ENCODE results near the gene LRRC75A. TPM values are rescaled to one million over a fixed set of nuclear protein-coding genes. Genes with fewer than 3 reads are reported as not detected.

LRRC75A gene
- total RNA-seq, 1 experiment from 2014 or later: 22.9 TPM

- Mint-ChIP-seq H3K4me3 (no peak overlapping the region), H3K4me1 (peaks cover 51% of the 10 kb centered on the region), H3K36me3 (peaks cover 13% of the 10 kb centered on the region; the same call in 1 of the 2 replicates), H3K9me3 (no peaks in the 10 kb centered on the region), H3K27me3 (ENCODE audit: low read depth) (no peaks in the 10 kb centered on the region; the same call in 1 of the 2 replicates), H3K27ac (peak overlapping the region; percentile 82; the same call in 1 of the 2 replicates)
- ATAC-seq (no peak), DNase-seq (ENCODE audit: low spot score) (no peak)
- TF ChIP-seq CREM (CRISPR knock-in tag; IDR thresholded peaks at IDR 0.05): no peak
- no peak for TF ChIP-seq TCF7 (CRISPR knock-in tag; IDR thresholded peaks at IDR 0.05; ENCODE audit: low read depth)
- no peak for TF ChIP-seq NFYB (CRISPR knock-in tag; conservative IDR thresholded peaks at IDR 0.05; ENCODE audit: low read depth)
- TF ChIP-seq GABPB1 (CRISPR knock-in tag; IDR thresholded peaks at IDR 0.05): no peak
- no peak for TF ChIP-seq ATF6 (CRISPR knock-in tag; IDR thresholded peaks at IDR 0.05)
- no peak for TF ChIP-seq HMGXB4 (CRISPR knock-in tag; IDR thresholded peaks at IDR 0.05)
- TF ChIP-seq GRHL2 (CRISPR knock-in tag; IDR thresholded peaks at IDR 0.05; ENCODE audit: insufficient replicate concordance, severe bottlenecking): no peak
- no peak for TF ChIP-seq MAX (CRISPR knock-in tag; IDR thresholded peaks at IDR 0.05)
- no peak for TF ChIP-seq CTCF (IDR thresholded peaks at IDR 0.05)
- POLR2A ChIA-PET: no interaction called here
- CTCF ChIA-PET: interaction anchor here (0.7 to 7.6 kb wide), 7 partner anchors 12 to 119 kb away, joined by 3 to 56 read pairs (median 5); no protein-coding TSS in a partner anchor
Observed at GRCh38 chr17:16465052-16465312, 27.0 kb downstream of the LRRC75A start.

- Mint-ChIP-seq H3K9me3 (no peaks in the 10 kb centered on the region), H3K36me3 (peaks cover 13% of the 10 kb centered on the region; the same call in 1 of the 2 replicates), H3K4me3 (no peak overlapping the region), H3K27me3 (ENCODE audit: low read depth) (no peaks in the 10 kb centered on the region; the same call in 1 of the 2 replicates), H3K4me1 (peaks cover 51% of the 10 kb centered on the region), H3K27ac (0 out of 2 replicates have a peak overlapping the region, but pooled peaks have one; percentile 57)
- ATAC-seq: no peak
- no peak for DNase-seq (ENCODE audit: low spot score)
- POLR2A ChIA-PET: interaction anchor here (0.6 kb wide), 1 partner anchor 19 kb away, joined by 12 read pairs; no protein-coding TSS in a partner anchor
- TF ChIP-seq ZNF425 (CRISPR knock-in tag; conservative IDR thresholded peaks at IDR 0.05): no peak
- TF ChIP-seq NFE2L1 (CRISPR knock-in tag; IDR thresholded peaks at IDR 0.05): no peak
- no peak for TF ChIP-seq NR2C2 (CRISPR knock-in tag; IDR thresholded peaks at IDR 0.05)
- TF ChIP-seq OVOL2 (CRISPR knock-in tag; IDR thresholded peaks at IDR 0.05; ENCODE audit: borderline replicate concordance): no peak
- no peak for TF ChIP-seq ZBTB21 (CRISPR knock-in tag; IDR thresholded peaks at IDR 0.05; ENCODE audit: borderline replicate concordance)
- TF ChIP-seq NFYB (CRISPR knock-in tag; conservative IDR thresholded peaks at IDR 0.05; ENCODE audit: low read depth): no peak
- CTCF ChIA-PET: interaction anchor here (0.6 to 7.6 kb wide), 12 partner anchors 11 to 120 kb away, joined by 3 to 56 read pairs (median 4); partner anchors contain the start of gene LRRC75A
Observed at GRCh38 chr17:16464303-16465051, 27.5 kb downstream of the LRRC75A start.
